ENCODE data around the gene BAG1.

The BAG1 gene

GRCh38 chr9:33241298-33241697, 23.2 kb downstream of the BAG1 start:
- ATAC-seq = no peak

- no peak for ATAC-seq
Measured at GRCh38 chr9:33239921-33240320, 24.6 kb downstream of the BAG1 start, which contains the start of gene SPINK4. Gene SPINK4 (plus strand): TSS chr9:33240167. CDS start chr9:33240209, 42 bp downstream.

- no peak for ATAC-seq
Measured at GRCh38 chr9:33236571-33236970, 27.9 kb downstream of the BAG1 start.

DNA sequence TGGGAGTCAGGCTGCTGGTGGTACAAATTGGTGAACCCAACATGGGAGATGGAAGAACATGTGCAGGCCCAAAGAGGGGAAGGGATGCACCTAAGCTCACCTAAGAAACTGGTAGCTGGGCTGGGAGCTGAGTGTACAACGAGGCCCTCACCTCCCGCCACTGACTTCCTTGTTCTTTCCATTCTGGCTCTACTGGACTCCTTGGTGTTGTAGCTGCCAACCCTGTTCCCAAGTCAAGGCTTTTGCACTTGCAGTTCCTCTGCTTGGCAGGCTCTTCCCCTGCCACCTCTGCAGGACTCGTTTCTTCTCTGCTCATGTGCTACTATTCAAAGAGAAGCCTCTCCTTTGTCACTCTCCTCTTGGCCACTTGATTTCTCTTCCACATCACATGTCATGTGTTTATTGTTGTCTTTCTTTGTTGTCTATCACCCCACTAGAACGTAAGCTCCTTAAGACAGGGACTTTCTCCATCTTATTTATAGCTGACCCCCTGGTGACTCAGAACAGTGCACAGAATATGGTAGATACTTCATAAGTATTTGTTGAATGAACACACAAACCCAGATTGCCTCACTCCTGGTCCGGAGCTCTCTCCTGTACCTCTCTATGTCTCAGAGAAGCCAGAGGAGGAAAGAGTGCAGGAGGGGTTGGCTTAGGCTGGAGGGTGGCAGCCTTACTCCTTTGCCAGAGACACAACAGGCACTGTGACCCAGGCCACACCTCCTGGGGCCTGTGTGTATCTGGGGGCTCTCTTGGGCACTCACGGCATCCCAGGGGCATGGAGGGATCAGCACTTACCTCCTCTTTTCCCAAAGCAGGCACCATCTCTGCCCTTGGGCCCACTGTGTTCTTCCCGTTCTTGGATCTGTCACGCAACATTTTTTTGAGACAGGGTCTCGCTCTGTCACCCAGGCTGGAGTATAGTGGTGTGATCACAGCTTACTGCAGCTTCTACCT, 29.7 kb downstream of the BAG1 start:
- ATAC-seq = no peak

- ATAC-seq = no peak
Measured at GRCh38 chr9:33233626-33234342, 30.7 kb downstream of the BAG1 start.

GRCh38 chr9:33232815-33233214, 31.7 kb downstream of the BAG1 start:
- ATAC-seq = no peak

DNA sequence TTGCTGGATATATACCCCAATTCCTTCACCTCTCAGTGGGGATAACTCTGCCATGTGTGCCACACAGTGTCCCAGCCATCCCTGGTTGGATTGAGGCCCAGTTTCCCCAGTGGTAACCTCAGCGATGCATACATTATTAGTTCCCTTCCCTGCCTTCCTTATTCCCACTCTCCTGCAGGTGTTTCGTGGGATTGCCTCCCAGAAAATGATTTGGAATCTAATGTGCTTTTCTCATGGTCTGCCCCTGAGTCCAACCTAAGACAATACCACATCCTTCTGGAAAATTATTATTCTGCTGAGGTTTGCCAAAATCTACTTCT, 32.9 kb downstream of the BAG1 start:
- no peak for ATAC-seq

DNA sequence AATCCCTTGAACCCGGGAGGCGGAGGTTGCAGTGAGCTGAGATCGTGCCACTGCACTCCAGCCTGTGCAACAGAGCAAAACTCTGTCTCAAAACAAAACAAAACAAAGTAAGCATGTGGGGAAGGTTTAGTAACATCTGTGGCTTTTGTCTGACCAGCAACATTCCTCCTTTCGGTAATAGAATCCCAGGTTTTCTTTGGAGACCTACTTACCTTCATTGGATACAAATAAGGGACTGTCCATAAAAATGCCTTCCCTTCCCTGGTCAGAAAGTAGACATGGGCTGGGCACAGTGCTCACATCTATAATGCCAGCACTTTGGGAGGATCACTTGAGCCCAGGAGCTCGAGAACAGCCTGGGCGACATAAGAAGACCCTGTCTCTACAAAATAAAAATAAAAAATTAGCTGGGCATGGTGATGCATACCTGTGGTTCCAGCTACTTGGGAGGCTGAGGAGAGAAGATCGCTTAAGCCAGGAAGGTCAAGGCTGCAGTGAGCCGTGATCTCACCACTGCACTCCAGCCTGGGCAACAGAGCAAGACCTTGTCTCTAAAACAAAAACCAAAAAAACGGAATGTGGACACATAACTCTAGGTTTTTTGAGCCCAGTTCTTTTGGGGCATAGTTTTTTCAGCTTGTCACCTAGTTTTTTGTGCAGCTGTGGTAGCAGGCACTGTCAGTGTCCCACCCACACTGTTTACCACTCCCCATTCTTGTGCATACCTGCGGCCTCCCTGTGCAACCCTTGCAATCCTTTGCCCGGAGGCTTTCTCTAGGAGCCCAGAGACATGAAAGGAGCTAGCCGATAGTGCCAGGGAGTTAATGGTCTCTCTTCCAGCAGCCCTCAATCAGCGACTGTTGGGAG, 33.5 kb downstream of the BAG1 start:
- ATAC-seq = no peak

- ATAC-seq = no peak
Measured at GRCh38 chr9:33229359-33230114, 35.0 kb downstream of the BAG1 start.

DNA sequence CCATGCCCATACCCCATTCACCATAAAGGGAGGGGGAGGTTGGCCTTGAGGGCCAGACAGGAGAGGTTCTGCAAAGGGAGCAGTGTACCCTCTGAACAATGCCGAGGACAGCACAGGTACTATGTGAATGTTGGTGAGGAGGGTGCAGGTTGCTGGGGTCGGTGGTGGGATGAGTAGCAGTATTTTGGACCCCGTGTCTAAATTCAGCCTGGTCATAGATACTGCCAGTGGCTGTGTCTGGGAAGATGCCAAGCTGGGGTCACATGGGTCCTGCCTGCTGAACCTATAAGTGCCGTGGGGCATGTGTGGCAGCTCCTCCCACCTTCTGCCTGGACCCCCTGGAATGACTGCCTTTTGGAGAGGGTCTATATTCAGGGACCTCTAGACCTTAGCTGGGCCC, 35.9 kb downstream of the BAG1 start:
- no peak for ATAC-seq

- ATAC-seq = no peak
Measured at GRCh38 chr9:33227741-33228140, 36.8 kb downstream of the BAG1 start.

- ATAC-seq = peak in 1 of 2 donors; percentile 39
Measured at GRCh38 chr9:33227008-33227398, 37.5 kb downstream of the BAG1 start.

- ATAC-seq = peak in 1 of 2 donors; percentile 73
Measured at GRCh38 chr9:33225319-33226147, 39.0 kb downstream of the BAG1 start.

GRCh38 chr9:33223696-33224095, 40.8 kb downstream of the BAG1 start:
- ATAC-seq = no peak

DNA sequence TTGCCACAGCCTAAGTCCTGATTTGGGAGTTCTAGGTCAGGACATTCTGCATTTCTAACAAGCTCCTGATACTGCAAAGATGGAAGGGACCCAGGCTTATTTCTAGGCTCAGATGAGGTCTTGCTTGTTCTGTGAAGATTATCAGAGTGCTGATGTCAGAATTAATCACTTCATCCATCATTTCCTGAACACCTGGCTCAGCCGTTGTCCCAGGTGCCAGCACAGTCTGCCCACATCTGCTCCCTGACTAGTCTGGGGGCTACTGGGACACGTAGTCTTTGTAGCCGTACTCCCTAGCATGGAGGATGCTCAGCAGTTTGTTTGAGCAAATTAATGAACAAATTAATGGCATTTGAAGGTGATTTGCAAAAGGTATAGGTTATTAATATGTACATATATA, 42.5 kb downstream of the BAG1 start:
- no peak for ATAC-seq

DNA sequence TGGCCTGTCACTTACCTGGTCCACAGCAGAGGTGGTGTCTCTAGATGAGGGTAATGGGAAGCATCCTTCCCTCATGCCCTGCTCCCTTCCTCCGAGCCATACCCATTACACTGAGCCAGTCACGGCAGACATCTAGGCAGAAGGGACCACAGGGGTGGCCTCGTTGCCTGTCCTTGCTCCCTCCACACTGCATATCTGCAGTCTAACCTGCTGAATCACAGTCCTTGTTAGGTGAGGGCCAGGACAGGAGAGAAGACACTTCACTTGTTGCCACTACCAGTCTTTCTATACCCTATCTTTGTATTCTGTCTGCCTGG, 43.0 kb downstream of the BAG1 start:
- ATAC-seq = no peak

DNA sequence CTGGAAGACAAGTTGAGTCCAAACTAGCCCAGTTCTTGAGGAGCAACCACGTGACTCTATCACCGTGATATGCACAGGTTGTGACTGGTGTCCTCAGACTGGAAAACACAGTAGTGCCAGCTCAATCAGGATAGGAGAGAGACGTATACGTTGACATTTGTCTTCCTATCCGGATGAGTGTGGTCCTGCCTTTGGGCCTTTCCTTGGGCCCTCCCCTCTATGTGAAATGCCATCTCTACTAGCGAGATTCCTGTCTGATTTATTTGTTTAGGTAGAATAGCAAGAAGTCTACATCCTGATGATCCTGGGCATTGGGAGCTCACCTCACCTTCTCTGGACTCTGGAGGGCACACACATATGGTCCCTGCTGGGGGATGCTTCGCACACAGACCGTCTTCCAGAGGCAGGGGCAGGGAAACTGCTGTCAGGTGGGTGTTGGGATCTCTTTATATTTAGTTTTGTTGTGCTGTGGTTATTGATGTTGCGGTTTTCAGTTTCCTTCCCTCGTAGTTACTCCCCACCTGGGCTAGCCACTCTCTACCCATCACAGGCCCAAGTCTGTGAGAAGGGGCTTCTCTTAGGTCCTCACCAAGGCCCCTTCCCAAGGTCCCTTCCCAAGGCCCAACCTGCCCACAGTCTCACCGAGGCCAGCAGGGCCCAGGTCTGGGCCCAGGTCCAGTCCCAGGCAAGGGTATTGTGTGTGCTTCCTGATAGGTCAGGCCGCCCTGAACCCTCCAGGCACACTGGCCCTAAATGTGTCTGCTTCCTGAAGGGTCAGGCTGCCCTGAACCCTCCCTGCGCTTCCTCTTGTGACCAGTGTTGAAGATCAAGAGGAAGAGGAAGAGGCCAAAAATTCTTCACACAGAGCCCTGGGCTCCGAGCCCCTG, 43.6 kb downstream of the BAG1 start:
- ATAC-seq = no peak

- no peak for ATAC-seq
Measured at GRCh38 chr9:33211695-33212393, 52.7 kb downstream of the BAG1 start.

DNA sequence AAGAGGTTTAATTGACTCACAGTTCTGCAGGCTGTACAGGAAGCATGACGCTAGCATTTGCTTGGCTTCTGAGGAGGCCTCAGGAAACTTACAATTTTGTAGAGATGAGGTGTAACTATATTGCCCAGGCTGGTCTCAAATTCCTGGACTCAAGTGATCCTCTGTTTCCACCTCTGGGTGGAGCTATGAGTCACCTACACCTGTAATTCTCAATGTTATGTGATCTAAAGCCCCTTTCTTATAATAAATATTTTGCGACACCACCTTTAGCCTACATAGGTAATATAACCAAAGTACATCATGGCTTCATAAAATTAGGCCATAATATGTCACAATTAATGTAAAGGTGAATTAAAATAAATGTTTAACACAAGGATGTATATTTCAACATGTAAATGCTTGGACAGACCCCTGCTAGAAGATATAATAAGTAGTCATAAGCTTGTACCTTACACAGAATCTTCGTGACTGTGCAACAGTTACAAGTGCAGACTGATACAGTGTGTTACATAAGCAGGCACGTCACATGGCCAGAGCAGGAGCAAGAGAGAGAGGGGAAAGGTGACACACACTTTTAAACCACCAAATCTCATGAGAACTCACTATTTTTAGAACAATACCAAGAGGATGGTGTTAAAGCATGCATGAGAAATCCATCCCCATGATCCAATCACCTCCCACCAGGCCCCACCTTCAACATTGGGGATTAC, 54.3 kb downstream of the BAG1 start:
- ATAC-seq = no peak

All from activated CD4-positive, CD25-positive, alpha-beta regulatory T cell treated with anti-CD3 and anti-CD28 coated beads, Interleukin-2, amount 50 U/mL, for 24 hours (primary cell).